SK-N-SH treated with all-trans-retinoic acid at 6 μM for 48 hours (cell line): ENCODE measurements around the gene CTBP2.

Experiments used
- ATAC-seq: fragments of 200-7000 bp; cut with Tn5 transposase; 3 replicates; pipeline ENCODE4 v1.9.1; 2020; ENCODE audit warnings: mild to moderate bottlenecking, moderate library complexity
- ARNTL ChIP-seq: fragments of 450-650 bp; formaldehyde crosslinking; IDR thresholded peaks from 2 replicates; pipeline ENCODE4 v1.5.0; 2020; ENCODE audit warnings: low read depth, mild to moderate bottlenecking, moderate library complexity, borderline replicate concordance
- BACH2 ChIP-seq: fragments of 250-450 bp; sonication (Bioruptor Pico); IDR thresholded peaks from 2 replicates; pipeline ENCODE4 v1.9.0; 2021; ENCODE audit warnings: mild to moderate bottlenecking, borderline replicate concordance
- CREB5 ChIP-seq: fragments of 250-450 bp; sonication (Bioruptor Pico); IDR thresholded peaks from 2 replicates; pipeline ENCODE4 v1.5.1; 2020; ENCODE audit warnings: low read depth, mild to moderate bottlenecking, moderate library complexity
- CSDC2 ChIP-seq: fragments of 250-450 bp; sonication (Bioruptor Pico); IDR thresholded peaks from 2 replicates; pipeline ENCODE4 v1.5.0; 2020; ENCODE audit warnings: mild to moderate bottlenecking, moderate library complexity
- CSRNP3 ChIP-seq: fragments of 250-450 bp; sonication (Bioruptor Pico); IDR thresholded peaks from 2 replicates; pipeline ENCODE4 v1.5.1; 2021; ENCODE audit warnings: mild to moderate bottlenecking, moderate library complexity
- ISL1 ChIP-seq: fragments of 250-450 bp; sonication (Bioruptor Pico); IDR thresholded peaks from 2 replicates; pipeline ENCODE4 v2.1.2; 2022; ENCODE audit warnings: mild to moderate bottlenecking, moderate library complexity
- OSR1 ChIP-seq: fragments of 250-450 bp; sonication (Bioruptor Pico); IDR thresholded peaks from 2 replicates; pipeline ENCODE4 v1.8.0; 2022; ENCODE audit warnings: moderate library complexity, mild to moderate bottlenecking, inconsistent platforms
- PATZ1 ChIP-seq: fragments of 250-450 bp; sonication (Bioruptor Pico); IDR thresholded peaks from 2 replicates; pipeline ENCODE4 v1.8.0; 2020; ENCODE audit warnings: mild to moderate bottlenecking, moderate library complexity, borderline replicate concordance
- POU6F1 ChIP-seq: fragments of 250-450 bp; sonication (Bioruptor Pico); IDR thresholded peaks from 2 replicates; pipeline ENCODE4 v1.8.0; 2021; ENCODE audit warnings: low read depth, mild to moderate bottlenecking, moderate library complexity, borderline replicate concordance
- PPARA ChIP-seq: fragments of 250-450 bp; sonication (Bioruptor Pico); IDR thresholded peaks from 2 replicates; pipeline ENCODE4 v1.5.0; 2020; ENCODE audit warnings: mild to moderate bottlenecking, borderline replicate concordance
- RARB ChIP-seq: fragments of 250-450 bp; sonication (Bioruptor Pico); IDR thresholded peaks from 2 replicates; pipeline ENCODE4 v1.8.0; 2021; ENCODE audit warnings: mild to moderate bottlenecking, moderate library complexity
- TOX ChIP-seq: fragments of 250-450 bp; sonication (Bioruptor Pico); IDR thresholded peaks from 2 replicates; pipeline ENCODE4 v1.8.0; 2021; ENCODE audit warnings: mild to moderate bottlenecking, moderate library complexity, borderline replicate concordance
- TSHZ2 ChIP-seq: fragments of 250-450 bp; sonication (Bioruptor Pico); IDR thresholded peaks from 2 replicates; pipeline ENCODE4 v1.5.0; 2020; ENCODE audit warnings: mild to moderate bottlenecking, moderate library complexity
- ZFP30 ChIP-seq: fragments of 450-650 bp; formaldehyde crosslinking; IDR thresholded peaks from 2 replicates; pipeline ENCODE4 v1.5.0; 2022; ENCODE audit warnings: mild to moderate bottlenecking, moderate library complexity
- ZNF565 ChIP-seq: fragments of 450-650 bp; formaldehyde crosslinking; conservative IDR thresholded peaks from 2 replicates; pipeline ENCODE4 v1.5.0; 2020; ENCODE audit warnings: low read depth, mild to moderate bottlenecking, moderate library complexity
- ZNF8 ChIP-seq: fragments of 450-650 bp; formaldehyde crosslinking; IDR thresholded peaks from 2 replicates; pipeline ENCODE4 v1.5.0; 2020; ENCODE audit warnings: mild to moderate bottlenecking, moderate library complexity

The CTBP2 gene

GRCh38 chr10:125101049-125101448 lies 59.3 kb downstream of the CTBP2 start (continued):
- TF ChIP-seq ARNTL (no peak), POU6F1 (CRISPR knock-in tag) (no peak), RARB (CRISPR knock-in tag) (no peak), ZFP30 (CRISPR knock-in tag) (no peak), ZNF565 (no peak)

- TF ChIP-seq ISL1 (CRISPR knock-in tag) = no peak
- no peak for TF ChIP-seq PPARA (CRISPR knock-in tag)
- TF ChIP-seq CSRNP3 (CRISPR knock-in tag) = no peak
- TF ChIP-seq ZNF565 = no peak
- no peak for TF ChIP-seq CREB5 (CRISPR knock-in tag)
- TF ChIP-seq CSDC2 (CRISPR knock-in tag) = no peak
- no peak for TF ChIP-seq PATZ1 (CRISPR knock-in tag)
- no peak for TF ChIP-seq TSHZ2 (CRISPR knock-in tag)
- TF ChIP-seq POU6F1 (CRISPR knock-in tag) = no peak
- no peak for TF ChIP-seq OSR1 (CRISPR knock-in tag)
- no peak for TF ChIP-seq ZNF8 (CRISPR knock-in tag)
Observed at GRCh38 chr10:125097409-125098070, 62.8 kb downstream of the CTBP2 start.

GRCh38 chr10:125096975-125097374 lies 63.4 kb downstream of the CTBP2 start:
- ATAC-seq = no peak

More at GRCh38 chr10:125097409-125098070, 62.8 kb downstream of the CTBP2 start:
- no peak for ATAC-seq

More at GRCh38 chr10:125096975-125097374, 63.4 kb downstream of the CTBP2 start:
- no peak for TF ChIP-seq TSHZ2 (CRISPR knock-in tag)
- TF ChIP-seq TOX (CRISPR knock-in tag) = no peak
- TF ChIP-seq ZNF8 (CRISPR knock-in tag) = no peak
- no peak for TF ChIP-seq ZNF565
- no peak for TF ChIP-seq PPARA (CRISPR knock-in tag)
- no peak for TF ChIP-seq CSDC2 (CRISPR knock-in tag)
- TF ChIP-seq BACH2 (CRISPR knock-in tag) = no peak
- TF ChIP-seq, all 23 proteins: peak for 0
